GM12891 (cell line): ENCODE results near the gene SMYD4.
"Not testable (repeated sequence)": the region's sequence is repeated elsewhere in the genome, so short reads cannot be mapped to it uniquely, and the experiment has no call there.

ENCODE experiments used
- PAX5 ChIP-seq: IDR thresholded peaks from 2 replicates; pipeline ENCODE4 v1.6.1; 2011; ENCODE audit warnings: low read length, moderate library complexity, mild to moderate bottlenecking; ENCODE audit not compliant: insufficient read depth, severe bottlenecking
- POLR2A ChIP-seq: IDR thresholded peaks from 2 replicates; pipeline ENCODE4 v1.6.1; 2011; ENCODE audit warnings: low read depth, low read length, control low read depth
- POLR2AphosphoS5 ChIP-seq: IDR thresholded peaks from 2 replicates; pipeline ENCODE4 v1.6.1; 2011; ENCODE audit warnings: low read depth, low read length, control low read depth
- TAF1 ChIP-seq: IDR thresholded peaks from 2 replicates; pipeline ENCODE4 v1.6.1; 2011; ENCODE audit warnings: low read depth, low read length, control low read depth

DNA sequence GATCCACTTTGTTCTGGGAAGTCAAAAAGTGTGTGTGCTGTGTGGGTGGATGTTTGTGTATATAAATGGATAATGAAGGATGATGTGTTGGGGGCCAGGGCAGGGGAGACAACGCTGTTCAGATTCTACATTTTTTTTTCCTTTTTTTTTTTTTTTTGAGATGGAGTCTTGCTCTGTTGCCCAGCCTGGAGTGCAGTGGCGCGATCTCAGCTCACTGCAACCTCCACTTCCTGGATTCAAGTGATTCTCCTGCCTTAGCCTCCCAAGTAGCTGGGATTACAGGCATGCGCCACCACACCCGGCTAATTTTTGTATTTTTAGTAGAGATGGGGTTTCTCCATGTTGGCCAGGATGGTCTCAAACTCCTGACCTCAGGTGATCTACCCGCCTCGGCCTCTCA, 65.0 kb downstream of the SMYD4 start:
- not testable (repeated sequence) for TF ChIP-seq POLR2A, POLR2AphosphoS5, PAX5, TAF1
